ENCODE results near the gene TCF7L1. TPM values are rescaled to one million over a fixed set of nuclear protein-coding genes. Genes with fewer than 3 reads are reported as not detected.
A peak's percentile ranks its signal among the peaks of the same experiment; 100 is the strongest.

TCF7L1 gene
- total and polyA plus RNA-seq, 9 of the 15 experiments (the other 6 are each of a cell fraction or from before 2014, with no cell fraction given): 0.03 to 0.11 (median 0.07) TPM; not detected in 5

DNA sequence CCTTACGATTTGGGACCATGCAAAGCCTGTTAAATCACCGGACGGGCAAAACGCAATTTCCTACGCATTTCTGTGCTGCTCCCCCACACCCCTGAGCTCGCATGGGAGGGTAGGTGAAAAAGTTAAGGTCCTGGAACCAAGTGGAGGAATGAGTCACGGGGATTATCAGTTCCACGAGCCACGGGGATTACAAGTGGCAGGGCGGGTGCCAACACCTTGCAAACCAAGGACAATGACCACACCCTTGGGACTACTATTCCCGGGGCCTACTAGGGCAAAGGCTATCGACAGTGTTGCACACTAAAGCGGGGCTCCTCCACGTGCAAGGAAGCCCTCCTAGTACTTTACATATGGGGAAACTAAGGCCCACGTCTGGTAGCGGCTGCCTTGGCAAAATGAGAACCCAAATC lies 220.7 kb downstream of the TCF7L1 start (continued):
- TF ChIP-seq SMAD3 (CRISPR knock-in tag; conservative IDR thresholded peaks at IDR 0.05) (no peak), MIER1 (IDR thresholded peaks at IDR 0.05; ENCODE audit: low read depth) (no peak), ZNF384 (IDR thresholded peaks at IDR 0.05; ENCODE audit: low read depth, low read length) (no peak), NCOA1 (IDR thresholded peaks at IDR 0.05; ENCODE audit: low read depth) (no peak), ILF3 (IDR thresholded peaks at IDR 0.05; ENCODE audit: borderline replicate concordance) (no peak), E2F4 (CRISPR knock-in tag; IDR thresholded peaks at IDR 0.05; ENCODE audit: low read depth) (no peak), RB1 (IDR thresholded peaks at IDR 0.05; ENCODE audit: low read depth) (peak; percentile 4; the same call in 1 of the 2 replicates), SMARCC2 (IDR thresholded peaks at IDR 0.05; ENCODE audit: low read depth) (no peak), ZNF165 (CRISPR knock-in tag; IDR thresholded peaks at IDR 0.05; ENCODE audit: borderline replicate concordance) (no peak), KDM4B (IDR thresholded peaks at IDR 0.05; ENCODE audit: borderline replicate concordance in 2 of 2, low read depth in 1 of 2) (no peak), ZNF766 (CRISPR knock-in tag; conservative IDR thresholded peaks at IDR 0.05) (no peak), CREB3 (tag; conservative IDR thresholded peaks at IDR 0.05; ENCODE audit: low read depth) (no peak), PRDM10 (IDR thresholded peaks at IDR 0.05; ENCODE audit: partially characterized antibody) (no peak), ZNF551 (CRISPR knock-in tag; IDR thresholded peaks at IDR 0.05) (no peak), TEAD4 (IDR thresholded peaks at IDR 0.05; ENCODE audit: low read length) (no peak), TEAD4 (CRISPR knock-in tag; IDR thresholded peaks at IDR 0.05; ENCODE audit: borderline replicate concordance) (no peak), NCOA4 (IDR thresholded peaks at IDR 0.05; ENCODE audit: partially characterized antibody) (no peak), SAP30 (IDR thresholded peaks at IDR 0.05; ENCODE audit: borderline replicate concordance, insufficient read depth, low read depth, low read length, poor library complexity, severe bottlenecking) (peak; percentile 42), CBFA2T3 (IDR thresholded peaks at IDR 0.05) (no peak)
- TF ChIP-seq, protein P1, sequence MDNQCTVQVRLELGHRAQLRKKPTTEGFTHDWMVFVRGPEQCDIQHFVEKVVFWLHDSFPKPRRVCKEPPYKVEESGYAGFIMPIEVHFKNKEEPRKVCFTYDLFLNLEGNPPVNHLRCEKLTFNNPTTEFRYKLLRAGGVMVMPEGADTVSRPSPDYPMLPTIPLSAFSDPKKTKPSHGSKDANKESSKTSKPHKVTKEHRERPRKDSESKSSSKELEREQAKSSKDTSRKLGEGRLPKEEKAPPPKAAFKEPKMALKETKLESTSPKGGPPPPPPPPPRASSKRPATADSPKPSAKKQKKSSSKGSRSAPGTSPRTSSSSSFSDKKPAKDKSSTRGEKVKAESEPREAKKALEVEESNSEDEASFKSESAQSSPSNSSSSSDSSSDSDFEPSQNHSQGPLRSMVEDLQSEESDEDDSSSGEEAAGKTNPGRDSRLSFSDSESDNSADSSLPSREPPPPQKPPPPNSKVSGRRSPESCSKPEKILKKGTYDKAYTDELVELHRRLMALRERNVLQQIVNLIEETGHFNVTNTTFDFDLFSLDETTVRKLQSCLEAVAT (IDR thresholded peaks at IDR 0.05): no peak
- TF ChIP-seq, protein P2, sequence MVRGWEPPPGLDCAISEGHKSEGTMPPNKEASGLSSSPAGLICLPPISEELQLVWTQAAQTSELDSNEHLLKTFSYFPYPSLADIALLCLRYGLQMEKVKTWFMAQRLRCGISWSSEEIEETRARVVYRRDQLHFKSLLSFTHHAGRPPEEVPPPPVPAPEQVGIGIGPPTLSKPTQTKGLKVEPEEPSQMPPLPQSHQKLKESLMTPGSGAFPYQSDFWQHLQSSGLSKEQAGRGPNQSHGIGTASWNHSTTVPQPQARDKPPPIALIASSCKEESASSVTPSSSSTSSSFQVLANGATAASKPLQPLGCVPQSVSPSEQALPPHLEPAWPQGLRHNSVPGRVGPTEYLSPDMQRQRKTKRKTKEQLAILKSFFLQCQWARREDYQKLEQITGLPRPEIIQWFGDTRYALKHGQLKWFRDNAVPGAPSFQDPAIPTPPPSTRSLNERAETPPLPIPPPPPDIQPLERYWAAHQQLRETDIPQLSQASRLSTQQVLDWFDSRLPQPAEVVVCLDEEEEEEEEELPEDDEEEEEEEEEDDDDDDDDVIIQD (CRISPR knock-in tag; IDR thresholded peaks at IDR 0.05): no peak

Data from K562 (cell line).